NCI-H748 (cell line): ENCODE measurements around the gene LDHAL6B.
A peak's percentile ranks its signal among the peaks of the same experiment; 100 is the strongest.
"Not testable (repeated sequence)": the region's sequence is repeated elsewhere in the genome, so short reads cannot be mapped to it uniquely, and the experiment has no call there.

ENCODE experiments used
- DNase-seq: peaks from one replicate; lab custom pipeline; 2025; ENCODE audit not compliant: unreplicated experiment; lab: John Stamatoyannopoulos, UW

Gene LDHAL6B

GRCh38 chr15:59206623-59207183, at the start of gene LDHAL6B:
Gene LDHAL6B, plus strand, starts transcription at chr15:59206843. Its CDS starts 98 bp downstream, at chr15:59206941.
- no peak for DNase-seq

- no peak for DNase-seq
Measured at GRCh38 chr15:59157396-59157795, 49.2 kb upstream of the LDHAL6B start.

- no peak for DNase-seq
Measured at GRCh38 chr15:59157840-59158700, 48.6 kb upstream of the LDHAL6B start.

- peak; percentile 7 for DNase-seq
Measured at GRCh38 chr15:59158701-59159034, 48.0 kb upstream of the LDHAL6B start.

- no peak for DNase-seq
Measured at GRCh38 chr15:59159210-59159609, 47.4 kb upstream of the LDHAL6B start.

GRCh38 chr15:59160880-59161593, 45.6 kb upstream of the LDHAL6B start:
- DNase-seq: peak; percentile 89

- not testable (repeated sequence) for DNase-seq
Measured at GRCh38 chr15:59162080-59162479, 44.6 kb upstream of the LDHAL6B start.

- DNase-seq: peak; percentile 48
Measured at GRCh38 chr15:59165726-59166125, 40.9 kb upstream of the LDHAL6B start.

- DNase-seq: no peak
Measured at GRCh38 chr15:59166166-59166565, 40.5 kb upstream of the LDHAL6B start.

GRCh38 chr15:59166601-59167265, 39.9 kb upstream of the LDHAL6B start:
- peak; percentile 65 for DNase-seq

- DNase-seq: no peak
Measured at GRCh38 chr15:59168536-59168935, 38.1 kb upstream of the LDHAL6B start.

GRCh38 chr15:59169251-59169708, 37.4 kb upstream of the LDHAL6B start:
- no peak for DNase-seq

- DNase-seq: peak; percentile 56
Measured at GRCh38 chr15:59170295-59171066, 36.2 kb upstream of the LDHAL6B start.

- DNase-seq: no peak
Measured at GRCh38 chr15:59171067-59171397, 35.6 kb upstream of the LDHAL6B start.

- DNase-seq: no peak
Measured at GRCh38 chr15:59172289-59172901, 34.2 kb upstream of the LDHAL6B start.

GRCh38 chr15:59173194-59173593, 33.4 kb upstream of the LDHAL6B start:
- no peak for DNase-seq

- DNase-seq: no peak
Measured at GRCh38 chr15:59174151-59174834, 32.4 kb upstream of the LDHAL6B start.

GRCh38 chr15:59174835-59175831, 31.5 kb upstream of the LDHAL6B start:
- DNase-seq: peak; percentile 69
